ENCODE results near the gene CAMKMT.
A peak's percentile ranks its signal among the peaks of the same experiment; 100 is the strongest.
"Not testable (repeated sequence)": the region's sequence is repeated elsewhere in the genome, so short reads cannot be mapped to it uniquely, and the experiment has no call there.

The CAMKMT gene

DNA sequence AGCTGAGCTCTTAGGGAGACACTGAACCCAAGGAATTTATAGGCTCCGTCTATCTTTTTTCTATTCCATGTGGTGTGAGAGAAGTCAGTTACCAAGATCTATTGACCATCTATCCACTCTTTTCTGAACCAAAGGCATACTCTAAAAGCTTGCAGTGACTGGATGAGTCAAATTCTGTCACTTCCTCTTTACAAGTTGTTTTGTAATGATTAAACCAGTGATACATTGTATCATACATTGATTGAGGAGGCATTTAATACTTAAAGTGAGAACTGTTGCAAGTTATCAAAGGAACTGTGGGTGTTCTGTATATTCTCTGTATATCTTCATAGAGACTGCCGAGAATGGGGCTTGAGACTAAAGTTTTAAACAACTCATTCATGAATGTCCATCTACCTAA lies 188.8 kb downstream of the CAMKMT start:
- DNase-seq (ENCODE audit: low spot score): no peak

DNA sequence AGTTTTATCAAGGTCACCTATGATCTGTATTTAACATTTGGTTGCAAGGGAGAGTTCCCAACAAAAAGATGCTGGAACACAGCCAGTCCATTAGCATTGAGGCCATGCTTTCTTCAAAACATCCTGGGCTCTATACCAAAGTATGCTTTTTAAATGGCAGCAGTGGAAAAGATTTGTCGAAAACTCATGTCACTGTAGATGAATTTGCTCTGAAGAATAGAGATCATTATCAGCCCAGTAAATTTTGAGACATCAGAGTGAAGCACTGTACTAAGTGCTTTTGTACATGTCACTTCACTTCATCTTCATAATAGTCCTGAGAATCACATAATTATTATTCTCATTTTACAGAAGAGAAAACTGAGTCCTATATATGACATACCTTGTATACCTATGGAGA lies 189.8 kb downstream of the CAMKMT start:
- no peak for DNase-seq (ENCODE audit: low spot score)

DNA sequence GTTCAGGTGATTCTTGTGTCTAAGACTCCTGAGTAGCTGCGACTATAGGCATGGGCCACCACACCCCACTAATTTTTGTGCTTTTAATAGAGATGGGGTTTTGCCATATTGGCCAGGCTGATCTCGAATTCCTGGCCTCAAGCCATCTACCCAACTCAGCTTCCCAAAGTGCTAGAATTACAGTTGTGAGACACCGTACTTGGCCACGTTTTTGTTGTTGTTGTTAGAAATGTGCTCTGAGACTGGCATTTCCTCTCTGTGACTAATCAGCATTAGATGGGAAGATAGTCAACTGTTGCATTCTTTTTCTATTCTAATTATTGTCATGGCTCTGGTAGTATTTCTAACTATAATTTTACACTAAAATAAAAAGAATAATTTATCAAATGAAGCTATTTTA lies 191.7 kb downstream of the CAMKMT start:
- no peak for DNase-seq (ENCODE audit: low spot score)

DNA sequence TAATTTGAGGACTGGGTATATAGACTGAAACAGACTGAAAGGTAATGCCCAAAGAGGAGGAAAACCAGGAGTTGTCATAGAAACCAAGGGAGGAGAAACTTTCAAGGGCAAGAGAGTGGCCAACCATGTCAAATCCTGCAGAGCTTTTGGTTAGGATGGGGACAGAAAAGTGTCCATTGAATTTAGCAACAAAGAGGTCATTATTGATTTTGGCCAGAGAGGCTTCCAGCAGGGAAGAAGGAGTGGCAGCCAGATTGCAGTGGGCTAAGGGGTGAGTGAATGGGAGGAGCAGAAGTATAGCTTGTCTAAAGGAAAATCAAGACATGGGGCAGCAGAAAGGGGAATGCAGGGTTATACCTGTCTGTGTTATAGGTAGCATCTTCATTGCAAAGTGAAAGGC lies 194.0 kb downstream of the CAMKMT start:
- no peak for DNase-seq (ENCODE audit: low spot score)

DNA sequence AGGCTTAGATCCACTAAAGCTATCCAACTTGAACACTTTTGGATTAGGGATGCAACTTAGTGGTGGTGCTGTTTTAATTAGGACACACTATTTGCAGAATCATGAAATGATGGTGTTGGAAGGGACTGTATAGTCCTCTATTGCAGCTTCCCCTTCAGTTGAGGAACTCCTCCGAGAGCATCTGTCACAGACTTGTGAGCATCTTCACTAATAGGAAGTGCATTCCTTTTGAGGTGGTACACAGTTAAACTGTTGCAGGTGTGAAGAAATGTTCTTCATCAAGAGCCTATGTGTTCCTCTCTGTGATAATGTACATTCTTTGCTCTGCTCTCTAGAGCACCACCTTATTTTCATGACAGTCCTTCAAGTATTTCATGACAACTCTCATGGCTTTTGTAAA lies 197.4 kb downstream of the CAMKMT start:
- DNase-seq (ENCODE audit: low spot score): no peak

DNA sequence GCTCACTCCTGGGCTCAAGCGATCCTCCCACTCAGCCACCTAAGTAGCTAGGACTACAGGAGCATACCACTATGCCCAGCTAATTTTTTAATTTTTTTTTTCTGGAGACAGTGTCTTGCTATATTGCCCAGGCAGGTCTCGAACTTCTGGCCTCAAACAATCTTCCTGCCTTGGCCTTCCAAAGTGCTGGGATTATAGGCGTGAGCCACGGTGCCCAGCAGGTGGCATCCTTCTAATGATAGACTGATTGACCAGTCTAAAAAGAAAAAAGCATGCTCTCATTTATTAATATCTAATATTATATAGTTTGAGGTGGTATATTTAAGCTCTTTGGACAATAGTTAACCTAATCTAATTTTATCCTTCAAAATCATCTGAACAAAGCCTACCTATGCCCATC lies 198.6 kb downstream of the CAMKMT start:
- no peak for DNase-seq (ENCODE audit: low spot score)

DNA sequence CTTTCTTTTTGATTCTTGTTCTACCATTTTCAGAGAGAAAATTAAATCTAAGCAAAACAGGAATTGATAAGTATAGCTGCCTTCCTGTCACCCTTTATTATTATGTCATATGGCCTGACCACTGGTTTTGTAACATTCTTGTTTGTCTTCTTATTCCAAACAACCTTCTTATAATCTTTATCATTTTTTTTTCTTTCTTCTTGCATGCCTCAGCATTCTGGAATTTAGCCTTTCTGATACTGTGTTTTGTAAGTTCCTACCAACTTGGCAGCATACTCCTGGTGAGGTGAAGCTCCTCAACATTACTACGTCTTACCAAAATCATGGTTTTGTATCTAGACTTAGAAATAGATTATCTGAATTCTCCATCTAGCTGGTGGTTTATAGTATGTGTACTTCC lies 199.2 kb downstream of the CAMKMT start:
- DNase-seq (ENCODE audit: low spot score): no peak

DNA sequence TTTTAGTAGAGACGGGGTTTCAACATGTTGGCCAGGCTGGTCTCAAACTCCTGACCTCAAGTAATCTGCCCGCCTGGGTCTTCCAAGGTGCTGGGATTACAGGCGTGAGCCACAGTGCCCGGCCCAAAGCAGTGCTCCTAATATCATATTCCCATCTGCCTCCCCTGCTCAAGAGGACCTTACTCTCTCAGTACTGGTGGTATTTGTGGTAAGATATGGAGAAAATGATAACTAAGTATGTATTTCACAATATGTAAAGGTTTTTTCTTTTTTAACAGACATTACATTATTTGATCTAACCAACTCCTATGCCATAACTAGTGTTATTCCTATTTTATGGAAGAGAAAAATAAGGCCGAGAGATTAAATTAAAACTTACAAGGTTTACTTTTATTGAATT lies 201.0 kb downstream of the CAMKMT start:
- no peak for DNase-seq (ENCODE audit: low spot score)

DNA sequence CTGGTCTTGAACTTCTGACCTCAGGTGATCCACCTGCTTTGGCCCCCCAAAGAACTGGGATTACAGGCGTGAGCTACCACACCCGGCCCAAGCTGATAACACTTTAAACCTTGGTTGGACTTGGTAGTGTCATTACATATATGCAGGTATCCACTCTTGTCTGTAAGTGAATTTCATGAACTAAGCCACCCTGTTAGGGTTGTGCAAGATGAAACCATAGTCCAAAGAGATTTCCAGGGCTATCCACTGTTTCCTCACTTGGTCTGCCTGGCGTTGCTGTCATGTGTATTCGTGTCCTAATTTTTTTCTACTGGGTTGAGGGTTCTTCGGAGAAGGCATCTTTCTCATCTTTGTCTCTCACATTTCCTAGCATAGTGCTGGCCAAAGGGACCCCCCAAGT lies 203.0 kb downstream of the CAMKMT start:
- no peak for DNase-seq (ENCODE audit: low spot score)

DNA sequence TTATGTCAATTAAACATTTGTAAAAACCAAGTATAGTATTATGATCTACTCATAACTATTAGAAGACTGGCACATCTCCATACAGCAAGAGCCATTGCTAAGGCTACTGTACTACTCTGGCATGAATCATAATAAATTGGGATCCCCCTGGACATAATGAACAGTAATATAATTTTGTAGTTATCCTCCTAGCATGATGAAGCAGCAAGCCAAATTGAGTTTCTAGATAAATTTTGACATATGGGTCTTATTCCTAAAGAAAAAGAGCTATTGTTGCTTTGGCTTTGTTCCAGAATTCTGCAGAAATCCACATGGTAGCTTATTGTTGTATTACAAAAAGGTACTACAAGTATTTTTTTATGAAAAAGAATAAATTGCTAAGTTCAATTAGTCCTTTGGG lies 204.3 kb downstream of the CAMKMT start:
- no peak for DNase-seq (ENCODE audit: low spot score)

DNA sequence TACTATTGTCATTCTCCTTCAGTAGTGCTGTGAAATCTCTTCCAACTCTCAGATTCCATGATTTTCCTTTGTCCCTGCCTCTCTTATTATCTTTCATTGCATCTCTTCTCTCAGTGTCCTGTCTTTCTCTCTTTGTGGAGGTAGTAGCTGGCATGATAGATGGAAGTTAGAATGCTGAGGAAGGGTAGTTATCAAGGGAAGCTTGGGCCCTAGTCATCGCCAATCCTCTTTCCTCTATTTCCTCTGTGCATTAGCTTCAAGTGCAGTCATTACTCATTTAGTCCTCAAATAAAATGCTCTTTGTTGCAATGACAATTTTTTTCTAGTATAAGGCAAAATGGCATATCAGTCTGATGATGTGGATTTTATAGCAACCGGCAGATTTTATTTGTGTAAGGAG lies 207.7 kb downstream of the CAMKMT start:
- no peak for DNase-seq (ENCODE audit: low spot score)

DNA sequence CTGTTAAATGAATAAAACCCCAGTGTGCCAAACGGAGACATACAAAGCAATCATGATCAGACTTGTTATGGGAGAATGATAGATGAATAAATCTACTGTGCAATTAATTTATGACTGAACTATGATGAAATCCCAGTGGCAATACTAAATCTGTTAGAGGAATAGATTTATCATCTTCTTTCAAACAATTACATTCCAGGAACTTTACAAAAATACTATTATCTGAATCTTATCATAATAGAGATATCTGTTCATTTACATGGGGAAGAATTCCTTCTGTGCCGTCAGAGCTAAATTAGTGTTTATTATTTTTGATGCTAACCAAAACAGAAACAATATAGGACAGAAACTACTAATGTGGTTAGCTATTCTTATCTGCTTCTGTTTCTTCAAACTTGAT lies 208.5 kb downstream of the CAMKMT start:
- no peak for DNase-seq (ENCODE audit: low spot score)

DNA sequence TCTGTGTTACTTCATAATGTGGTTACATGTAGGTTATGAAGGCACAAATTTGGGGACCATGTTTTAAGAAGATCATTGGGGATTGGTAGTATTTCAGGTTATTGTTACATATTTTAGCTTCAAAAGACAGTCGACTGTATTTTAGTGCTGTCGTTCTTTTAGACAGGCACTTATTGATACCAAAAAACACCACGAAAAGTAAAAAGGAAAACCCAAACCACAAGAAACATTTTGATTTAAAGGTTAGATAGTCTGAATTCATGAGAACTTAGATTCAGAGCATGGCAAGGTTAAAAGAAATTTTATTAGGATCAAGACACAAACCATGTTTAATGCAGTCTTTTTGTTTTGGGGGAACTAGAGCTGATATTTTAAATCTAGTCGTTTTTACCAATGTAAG lies 209.0 kb downstream of the CAMKMT start:
- DNase-seq (ENCODE audit: low spot score): no peak

DNA sequence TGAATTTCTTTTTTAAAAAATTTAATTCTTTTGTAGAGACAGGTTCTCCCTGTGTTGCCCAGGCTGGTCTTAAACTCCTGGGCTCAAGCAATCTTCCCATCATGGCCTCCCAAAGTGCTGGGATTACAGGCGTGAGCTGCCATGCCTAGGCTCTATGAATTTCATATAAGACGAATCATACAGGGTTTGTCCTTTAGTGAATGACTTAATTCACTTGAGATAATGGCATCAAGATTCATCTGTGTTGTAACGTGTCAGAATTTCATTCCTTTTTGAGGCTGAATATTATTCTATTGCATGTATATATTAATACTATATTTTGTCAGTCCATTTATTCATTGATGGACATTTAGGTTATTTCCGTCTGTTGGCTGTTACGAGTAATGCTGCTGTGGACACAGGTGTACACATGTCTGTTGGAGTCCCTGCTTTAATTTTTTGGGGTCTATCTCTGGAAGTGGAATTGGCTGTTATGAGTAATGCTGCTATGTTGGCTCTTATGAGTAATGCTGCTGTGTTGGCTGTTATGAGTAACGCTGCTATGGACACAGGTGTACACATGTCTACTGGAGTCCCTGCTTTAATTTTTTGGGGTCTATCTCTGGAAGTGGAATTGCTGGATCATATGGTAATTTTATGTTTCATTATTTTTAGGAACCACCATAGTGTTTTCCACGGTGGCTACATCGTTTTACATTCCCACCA lies 210.6 kb downstream of the CAMKMT start:
- DNase-seq (ENCODE audit: low spot score): peak; percentile 6

DNA sequence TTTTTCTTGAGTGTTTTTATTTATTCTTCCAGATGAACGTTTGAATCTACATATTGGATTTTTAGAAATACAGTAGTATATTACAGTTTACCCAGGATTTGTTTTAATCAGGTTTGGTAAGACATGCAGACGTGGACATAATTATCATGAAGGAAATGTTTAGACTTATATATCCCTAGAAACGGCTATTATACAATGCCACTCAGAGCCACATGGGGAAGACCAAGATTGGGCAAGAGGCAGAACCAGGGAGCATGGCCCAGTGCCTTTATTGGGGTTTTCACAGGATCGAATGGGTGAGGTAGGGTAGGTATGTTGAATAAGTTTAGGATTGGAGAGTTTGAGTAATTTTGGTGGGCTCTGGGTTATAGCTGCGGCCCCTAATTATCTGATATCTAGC lies 212.2 kb downstream of the CAMKMT start:
- no peak for DNase-seq (ENCODE audit: low spot score)

DNA sequence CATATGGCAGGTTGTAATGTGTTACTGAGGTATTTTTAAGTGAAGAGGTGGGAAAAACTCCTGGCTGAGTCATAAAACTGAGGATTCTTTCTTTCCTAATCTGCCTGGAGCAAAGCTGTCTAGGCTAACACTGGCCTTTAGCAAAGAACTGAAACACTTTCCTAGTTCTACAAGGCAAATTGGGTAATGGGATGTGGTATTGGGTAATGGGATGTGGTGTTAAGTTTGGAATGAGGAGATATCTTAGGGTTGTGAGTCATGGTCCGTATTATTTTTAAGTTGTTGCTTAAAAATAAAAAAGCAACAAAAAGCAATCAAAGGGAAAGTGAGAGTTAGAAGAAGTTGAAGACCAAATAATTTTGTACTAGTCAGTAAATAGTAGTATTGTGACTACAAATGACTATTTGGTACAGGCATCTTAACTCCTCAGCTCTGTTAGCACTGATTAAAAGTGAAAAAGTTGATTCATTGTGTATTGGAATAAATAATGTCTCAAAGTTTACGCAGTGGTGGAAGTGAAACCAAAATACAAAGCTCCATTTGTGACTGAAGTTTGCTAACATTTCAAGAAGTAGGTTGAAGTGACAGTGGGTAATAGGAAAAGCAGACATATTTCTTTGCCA lies 216.8 kb downstream of the CAMKMT start:
- no peak for DNase-seq (ENCODE audit: low spot score)

DNA sequence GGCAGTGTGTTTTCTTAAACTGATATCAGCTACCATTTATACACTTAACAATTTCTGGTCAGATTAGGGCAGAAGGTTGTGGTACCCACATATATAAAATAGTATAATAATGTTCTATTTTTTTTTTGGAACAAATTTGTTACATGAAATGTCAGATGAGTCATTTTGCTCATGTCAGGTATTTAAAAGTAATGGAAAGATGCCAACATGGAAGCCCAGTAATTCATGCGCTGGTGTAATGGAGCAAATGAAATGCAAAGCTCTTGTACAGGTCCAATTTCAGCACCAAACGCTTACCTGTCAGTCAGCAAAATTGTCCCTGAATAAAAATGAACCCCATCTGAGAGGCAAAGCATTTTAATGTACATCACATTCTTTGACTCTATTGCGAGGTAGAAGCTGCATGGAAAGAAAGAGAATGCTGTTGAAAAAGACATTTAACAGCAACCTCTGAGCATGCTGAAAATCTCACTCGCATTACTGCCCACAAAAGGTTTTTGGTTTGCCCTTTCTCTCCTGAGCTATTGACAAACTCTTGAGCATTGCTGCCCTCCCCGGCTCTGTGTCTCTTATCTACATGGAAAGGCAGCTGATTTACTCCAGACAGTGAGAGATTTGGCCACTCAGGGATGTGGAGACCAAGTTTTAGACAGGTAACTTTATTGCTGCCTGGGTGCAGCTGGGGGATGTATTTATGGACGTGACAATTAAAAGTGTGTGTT lies 217.5 kb downstream of the CAMKMT start:
- DNase-seq (ENCODE audit: low spot score): no peak

DNA sequence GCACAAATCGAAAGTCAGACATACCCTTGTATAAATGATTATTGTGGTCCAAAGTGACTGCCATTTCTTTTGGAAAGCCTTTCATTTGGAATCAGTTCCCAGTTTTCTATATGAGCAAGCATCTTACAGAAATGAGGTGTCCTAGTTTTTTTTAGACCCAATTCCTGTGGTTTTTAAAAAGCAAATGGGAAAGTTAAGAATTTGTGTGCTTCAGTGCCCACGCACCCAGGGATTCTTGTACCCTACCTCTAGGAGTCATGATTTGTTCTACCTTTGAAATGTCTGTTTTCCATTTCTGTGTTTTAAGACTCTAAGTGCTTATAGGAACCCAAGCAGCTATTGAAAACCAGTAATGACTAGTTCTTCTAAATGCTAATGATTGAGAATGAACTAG lies 218.1 kb downstream of the CAMKMT start:
- DNase-seq (ENCODE audit: low spot score): no peak

DNA sequence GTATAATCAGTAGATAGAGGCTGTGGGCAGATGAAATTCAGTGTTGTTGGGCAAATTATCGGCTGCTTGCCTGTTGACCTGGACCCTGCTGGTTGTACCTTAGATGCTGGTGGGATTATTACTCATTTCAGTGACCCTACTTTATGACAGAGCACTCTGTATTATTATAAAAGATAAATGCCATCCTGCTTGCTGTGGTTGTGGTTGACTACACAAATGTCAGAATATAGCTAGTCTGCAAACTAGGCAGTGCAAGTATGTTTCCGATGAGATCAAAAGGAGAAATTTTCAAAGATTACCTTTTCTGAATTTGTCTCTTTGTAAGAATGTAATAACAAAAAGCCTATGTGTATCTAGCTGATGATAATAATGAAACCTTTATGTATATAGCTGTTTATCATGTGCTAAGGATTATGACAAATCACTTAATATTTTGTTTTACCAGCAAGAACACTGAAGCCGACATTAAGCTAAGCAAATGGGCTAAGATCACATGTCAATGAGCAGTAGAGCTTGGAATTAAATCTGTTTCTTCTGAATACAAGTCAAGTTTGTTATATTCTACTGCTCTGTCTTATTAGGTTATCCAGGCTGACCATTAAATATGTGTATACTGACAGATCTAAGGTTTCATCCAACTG lies 219.2 kb downstream of the CAMKMT start:
- no peak for DNase-seq (ENCODE audit: low spot score)

DNA sequence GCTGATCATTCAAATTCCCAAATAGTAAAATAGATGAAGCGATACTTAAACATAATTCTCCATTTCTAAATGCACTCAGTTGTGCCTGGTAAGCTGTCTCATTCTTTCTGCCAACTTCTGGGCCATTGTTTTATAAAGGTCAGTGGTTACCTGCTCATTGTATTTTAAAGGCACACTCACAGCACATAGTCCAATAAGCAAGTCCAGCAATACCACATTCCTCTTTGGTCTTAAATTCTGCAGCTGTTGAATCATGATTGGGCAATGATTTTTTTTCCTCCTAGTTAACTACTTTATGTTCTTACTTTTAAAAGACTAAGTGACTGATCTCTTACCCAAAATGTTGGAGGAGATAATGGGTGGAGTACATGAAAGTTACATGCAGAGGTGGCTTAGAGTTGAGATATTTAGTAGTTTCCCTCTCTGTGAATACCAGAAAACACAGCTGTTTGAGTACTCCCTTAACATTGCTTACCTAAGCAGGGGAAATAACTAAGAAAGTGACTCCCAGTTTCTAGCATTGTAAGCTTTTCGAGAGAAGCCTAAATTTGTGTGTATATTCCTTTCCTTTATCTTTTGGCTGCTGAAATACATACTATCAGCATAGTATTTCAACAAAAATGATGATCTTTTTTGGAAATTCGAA lies 220.7 kb downstream of the CAMKMT start:
- DNase-seq (ENCODE audit: low spot score): no peak

DNA sequence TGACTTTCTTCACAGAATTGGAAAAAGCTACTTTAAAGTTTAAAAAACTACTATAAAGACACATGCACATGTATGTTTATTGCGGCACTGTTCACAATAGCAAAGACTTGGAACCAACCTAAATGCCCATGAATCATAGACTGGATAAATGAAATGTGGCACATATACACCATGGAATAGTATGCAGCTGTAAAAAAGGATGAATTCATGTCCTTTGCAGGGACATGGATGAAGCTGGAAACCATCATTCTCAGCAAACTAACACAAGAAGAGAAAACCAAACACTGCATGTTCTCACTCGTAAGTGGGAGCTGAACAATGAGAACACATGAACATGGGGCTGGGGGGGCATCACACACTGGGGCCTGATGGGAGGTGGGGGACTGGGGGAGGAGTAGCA lies 233.9 kb downstream of the CAMKMT start:
- DNase-seq (ENCODE audit: low spot score): not testable (repeated sequence)

DNA sequence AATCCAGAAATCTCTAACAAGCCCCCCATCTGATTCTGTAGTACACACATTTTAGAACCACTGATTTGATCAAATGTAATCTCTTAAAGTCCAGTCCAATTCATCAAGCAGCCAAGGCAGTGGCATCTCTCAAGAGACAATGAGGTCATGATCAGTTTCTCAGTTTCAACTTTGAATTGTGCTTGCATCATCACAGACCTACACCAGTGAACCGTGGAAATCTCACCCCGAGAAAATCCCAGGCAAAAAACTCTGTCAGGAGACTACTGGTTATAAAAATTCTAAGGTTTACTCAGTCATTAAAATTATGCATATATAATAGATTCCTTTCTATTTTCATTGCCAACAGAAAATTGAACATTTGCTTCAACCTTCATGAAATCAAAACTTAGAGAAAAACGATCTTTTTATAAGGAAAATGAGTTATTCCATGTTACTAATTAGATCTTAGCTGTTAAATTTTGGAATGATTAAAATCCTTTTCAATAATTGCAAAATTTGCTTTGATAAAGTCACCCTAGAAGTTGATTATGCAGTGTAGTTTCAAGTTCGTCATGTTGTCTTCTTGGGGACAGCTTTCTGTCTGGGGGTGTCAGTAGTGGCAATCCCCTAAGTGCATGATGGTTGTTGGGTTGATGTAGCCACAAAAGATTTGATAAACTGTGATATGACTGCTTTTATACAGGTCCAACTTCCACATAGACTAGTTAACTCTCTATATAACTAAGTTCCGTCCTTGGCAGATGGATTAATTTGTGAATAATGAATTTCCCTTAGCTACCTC lies 235.0 kb downstream of the CAMKMT start:
- no peak for DNase-seq (ENCODE audit: low spot score)
